BJ (cell line): ENCODE measurements around the gene ZNF273. TPM values are rescaled to one million over a fixed set of nuclear protein-coding genes. Genes with fewer than 3 reads are reported as not detected.

Source experiments
- CTCF ChIA-PET: fragments of 350-600 bp; formaldehyde crosslinking; extraction: SDS; loops from one replicate; lab custom pipeline; 2021; ENCODE audit warnings: antibody characterized with exemption, inconsistent platforms; lab: Yijun Ruan, JAX
- POLR2A ChIA-PET: fragments of 300-600 bp; sonication (Branson Sonifier 250); formaldehyde crosslinking; extraction: SDS; loops from one replicate; lab custom pipeline; 2021; ENCODE audit warnings: antibody characterized with exemption; lab: Charles Lee
- DNase-seq: peaks from one replicate; pipeline ENCODE4 v3.0.0-alpha.2; 2011; ENCODE audit warnings: low read depth
- H3K27me3 ChIP-seq: 2 replicates; pipeline ENCODE4 v1.6.0; 2011; ENCODE audit warnings: low read length; ENCODE audit not compliant: control insufficient read depth, insufficient read depth
- H3K36me3 ChIP-seq: 2 replicates; pipeline ENCODE4 v1.5.1; 2011; ENCODE audit warnings: low read length; ENCODE audit not compliant: control insufficient read depth, insufficient read depth
- H3K4me3 ChIP-seq: 2 replicates; pipeline ENCODE4 v1.5.1; 2011; ENCODE audit warnings: low read depth, mild to moderate bottlenecking, control low read depth, low read length
- polyA plus RNA-seq: library from polyadenylated mRNA; depleted of rRNA; stranded (reverse); fragments of >200 nt; gene quantifications from 2 replicates; pipeline ENCODE4 v1.2.3, GENCODE V29; 2011
- TF ChIP-seq, protein P1 (sequence below): IDR thresholded peaks from 2 replicates; pipeline ENCODE4 v1.5.1; 2011; ENCODE audit warnings: low read depth, mild to moderate bottlenecking, control low read depth, inconsistent platforms, low read length, moderate library complexity; ENCODE audit not compliant: insufficient read depth

The ZNF273 gene
- polyA plus RNA-seq, 1 experiment, result 1.3 TPM

GRCh38 chr7:64870656-64871055 lies 32.4 kb upstream of the ZNF273 start:
- ChIA-PET CTCF (no interaction called here), POLR2A (no interaction called here)
- TF ChIP-seq, protein P1, sequence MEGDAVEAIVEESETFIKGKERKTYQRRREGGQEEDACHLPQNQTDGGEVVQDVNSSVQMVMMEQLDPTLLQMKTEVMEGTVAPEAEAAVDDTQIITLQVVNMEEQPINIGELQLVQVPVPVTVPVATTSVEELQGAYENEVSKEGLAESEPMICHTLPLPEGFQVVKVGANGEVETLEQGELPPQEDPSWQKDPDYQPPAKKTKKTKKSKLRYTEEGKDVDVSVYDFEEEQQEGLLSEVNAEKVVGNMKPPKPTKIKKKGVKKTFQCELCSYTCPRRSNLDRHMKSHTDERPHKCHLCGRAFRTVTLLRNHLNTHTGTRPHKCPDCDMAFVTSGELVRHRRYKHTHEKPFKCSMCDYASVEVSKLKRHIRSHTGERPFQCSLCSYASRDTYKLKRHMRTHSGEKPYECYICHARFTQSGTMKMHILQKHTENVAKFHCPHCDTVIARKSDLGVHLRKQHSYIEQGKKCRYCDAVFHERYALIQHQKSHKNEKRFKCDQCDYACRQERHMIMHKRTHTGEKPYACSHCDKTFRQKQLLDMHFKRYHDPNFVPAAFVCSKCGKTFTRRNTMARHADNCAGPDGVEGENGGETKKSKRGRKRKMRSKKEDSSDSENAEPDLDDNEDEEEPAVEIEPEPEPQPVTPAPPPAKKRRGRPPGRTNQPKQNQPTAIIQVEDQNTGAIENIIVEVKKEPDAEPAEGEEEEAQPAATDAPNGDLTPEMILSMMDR, result no peak
- no peak for DNase-seq
- Histone ChIP-seq H3K27me3 (no peaks in the 10 kb centered on the region), H3K4me3 (no peak overlapping the region), H3K36me3 (no peaks in the 10 kb centered on the region)

DNA sequence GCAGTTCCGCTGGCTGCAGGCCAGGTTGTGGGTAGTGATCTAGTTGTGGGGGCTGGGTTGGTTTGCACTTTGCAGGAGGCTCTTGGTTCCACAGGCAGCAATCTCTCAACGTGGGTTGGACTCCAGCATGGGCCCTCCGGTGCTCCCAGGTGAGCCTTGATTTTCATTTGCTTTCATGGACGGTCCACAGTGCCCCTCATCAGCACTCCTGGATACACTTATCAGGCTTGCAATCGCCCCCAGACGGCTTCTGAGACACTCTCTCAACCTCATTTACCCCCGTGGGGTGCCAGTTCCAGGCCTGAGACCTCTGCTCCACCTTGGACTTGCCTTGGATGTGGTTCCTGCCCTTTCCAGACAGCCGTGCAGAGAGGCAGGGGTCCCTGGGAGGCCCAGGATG lies 31.3 kb upstream of the ZNF273 start:
- ChIA-PET CTCF (no interaction called here), POLR2A (no interaction called here)
- Histone ChIP-seq H3K27me3 (no peaks in the 10 kb centered on the region), H3K36me3 (no peaks in the 10 kb centered on the region), H3K4me3 (no peak overlapping the region)
- DNase-seq, result no peak
- TF ChIP-seq, protein P1, result no peak

DNA sequence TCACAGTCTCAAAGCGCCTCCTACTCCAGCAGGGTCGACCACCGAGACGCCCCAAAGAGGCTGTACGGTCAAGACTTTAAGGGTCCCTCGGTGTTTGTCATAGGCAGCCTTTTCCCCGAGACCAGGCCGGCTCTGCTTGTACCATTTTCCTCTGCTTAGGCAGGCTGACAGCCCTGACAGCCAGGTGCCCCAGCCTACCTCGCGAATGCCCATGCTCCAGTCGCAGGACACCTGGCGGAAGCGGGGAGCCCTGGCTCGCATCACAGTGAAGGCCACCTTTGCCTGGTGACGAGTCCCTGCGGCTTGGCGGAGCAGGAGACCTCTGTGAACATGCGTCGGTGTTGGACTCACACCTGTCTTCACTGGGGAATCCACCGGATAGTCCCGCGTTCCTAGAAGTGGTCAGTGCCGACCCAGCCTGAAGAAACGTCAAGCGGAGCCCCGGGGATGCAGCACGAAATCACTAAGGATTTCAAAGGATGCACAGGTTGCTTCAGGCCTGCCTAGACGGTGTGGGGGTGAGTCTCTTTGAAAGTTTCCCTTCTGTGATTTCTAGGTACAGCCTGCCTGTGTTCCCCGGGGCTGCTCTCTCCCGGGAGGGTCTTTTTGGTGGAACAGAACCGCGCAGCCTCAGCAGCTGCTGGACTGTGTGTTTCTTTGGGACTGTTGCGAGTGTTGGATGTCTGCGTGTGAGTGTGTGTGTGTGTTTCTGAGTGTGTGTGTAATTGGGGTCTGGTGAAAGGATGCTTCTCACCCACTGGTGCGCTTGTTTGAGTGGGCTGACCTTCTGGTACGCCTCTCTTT lies 30.5 kb upstream of the ZNF273 start:
- Histone ChIP-seq H3K27me3 (no peaks in the 10 kb centered on the region), H3K36me3 (no peaks in the 10 kb centered on the region), H3K4me3 (no peak overlapping the region)
- no peak for DNase-seq
- ChIA-PET POLR2A (no interaction called here), CTCF (no interaction called here)
- TF ChIP-seq, protein P1, result no peak

DNA sequence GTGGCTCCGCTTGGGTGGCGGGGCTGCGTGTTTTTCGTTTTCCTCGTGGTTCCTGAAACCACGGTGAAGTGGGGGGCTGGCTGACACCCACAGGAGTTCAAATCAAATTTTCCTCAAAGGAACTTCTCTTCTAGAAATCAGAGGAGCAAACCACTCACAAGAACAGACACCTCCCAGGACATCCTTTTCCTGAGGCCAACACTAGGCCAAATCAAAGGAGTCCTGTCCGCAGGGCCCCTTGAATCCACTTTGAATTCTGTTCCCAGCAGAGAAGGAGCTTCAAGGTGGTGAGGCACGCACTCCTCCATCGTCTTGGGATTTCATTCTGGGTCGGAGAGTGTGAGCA lies 29.9 kb upstream of the ZNF273 start:
- no peaks in the 10 kb centered on the region for H3K27me3 ChIP-seq
- no peak for DNase-seq
- no peaks in the 10 kb centered on the region for H3K36me3 ChIP-seq
- CTCF ChIA-PET, result no interaction called here
- no peak overlapping the region for H3K4me3 ChIP-seq
- TF ChIP-seq, protein P1, result no peak
- POLR2A ChIA-PET, result no interaction called here

GRCh38 chr7:64873517-64873916 lies 29.6 kb upstream of the ZNF273 start:
- TF ChIP-seq, protein P1, result no peak
- ChIA-PET CTCF (no interaction called here), POLR2A (no interaction called here)
- Histone ChIP-seq H3K4me3 (no peak overlapping the region), H3K36me3 (no peaks in the 10 kb centered on the region), H3K27me3 (no peaks in the 10 kb centered on the region)
- no peak for DNase-seq
